HG03097 (cell line): ENCODE measurements around the gene FAIM2.
"Not testable (repeated sequence)": the region's sequence is repeated elsewhere in the genome, so short reads cannot be mapped to it uniquely, and the experiment has no call there.

Experiments
- ATAC-seq: cut with Tn5 transposase; IDR thresholded peaks from one replicate; pipeline ENCODE4 v1.9.1; 2021; ENCODE audit not compliant: unreplicated experiment, low FRiP score

The FAIM2 gene

DNA sequence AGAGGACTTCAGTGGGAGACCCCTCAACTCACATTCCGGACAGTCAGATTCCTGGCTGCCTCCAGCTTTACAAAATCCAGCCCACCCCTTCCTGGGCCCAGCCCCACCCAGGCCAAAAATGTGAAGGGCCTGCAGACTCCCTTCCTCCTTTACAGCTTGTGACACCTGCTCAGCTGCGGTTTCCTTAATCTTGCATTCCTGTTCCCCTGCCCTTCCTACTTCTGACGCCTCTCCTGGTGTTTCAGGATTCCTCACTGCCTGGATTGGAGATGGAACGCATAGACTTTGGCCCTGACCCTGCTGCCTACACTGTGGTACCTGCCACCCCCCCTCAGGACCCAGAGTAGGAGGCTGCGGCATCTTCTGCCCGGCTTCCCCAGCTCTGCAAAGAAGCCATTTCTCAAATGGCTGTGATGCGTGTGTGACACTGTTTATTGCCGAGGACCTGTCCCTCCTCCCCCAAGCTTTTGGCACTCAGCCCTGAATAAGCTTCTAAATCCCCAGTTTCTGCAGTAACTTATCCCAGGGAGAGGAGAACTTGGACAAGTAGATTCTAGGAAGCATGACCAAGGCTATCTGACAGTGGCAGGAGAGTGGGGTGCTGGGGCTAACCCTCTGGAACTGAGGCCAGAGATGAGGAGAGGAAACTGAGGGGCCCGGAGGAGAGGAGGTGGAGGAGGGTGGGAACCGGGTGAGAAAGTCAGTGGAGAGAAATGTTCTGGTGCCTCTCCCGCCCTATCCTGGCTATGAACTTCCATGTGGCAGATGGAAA lies 35.9 kb downstream of the FAIM2 start:
- no peak for ATAC-seq

GRCh38 chr12:49866859-49867569 lies 36.7 kb downstream of the FAIM2 start:
- ATAC-seq: no peak

GRCh38 chr12:49865782-49866135 lies 37.9 kb downstream of the FAIM2 start:
- ATAC-seq: no peak

GRCh38 chr12:49865109-49865781 lies 38.5 kb downstream of the FAIM2 start:
- no peak for ATAC-seq

DNA sequence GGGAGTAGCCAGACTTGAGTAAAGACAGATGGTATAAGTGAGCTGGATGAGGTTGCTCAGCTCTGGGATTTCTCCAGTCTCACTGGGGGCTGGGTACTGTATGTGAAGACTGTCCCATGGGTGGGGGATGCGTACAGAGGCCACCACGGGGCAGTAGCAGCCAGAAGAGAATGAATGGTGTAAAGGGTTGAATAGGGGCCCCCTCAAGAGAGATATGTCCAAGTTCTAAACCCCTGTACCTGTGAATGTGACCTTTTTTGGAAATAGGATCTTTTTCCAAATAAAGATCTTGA lies 39.0 kb downstream of the FAIM2 start:
- no peak for ATAC-seq

GRCh38 chr12:49863946-49864797 lies 39.5 kb downstream of the FAIM2 start:
- no peak for ATAC-seq

- not testable (repeated sequence) for ATAC-seq
Measured at GRCh38 chr12:49860921-49861320, 42.8 kb downstream of the FAIM2 start.

GRCh38 chr12:49855890-49856289 lies 47.8 kb downstream of the FAIM2 start:
- not testable (repeated sequence) for ATAC-seq

GRCh38 chr12:49854976-49855375 lies 48.7 kb downstream of the FAIM2 start:
- no peak for ATAC-seq

- no peak for ATAC-seq
Measured at GRCh38 chr12:49853671-49854070, 50.0 kb downstream of the FAIM2 start.

DNA sequence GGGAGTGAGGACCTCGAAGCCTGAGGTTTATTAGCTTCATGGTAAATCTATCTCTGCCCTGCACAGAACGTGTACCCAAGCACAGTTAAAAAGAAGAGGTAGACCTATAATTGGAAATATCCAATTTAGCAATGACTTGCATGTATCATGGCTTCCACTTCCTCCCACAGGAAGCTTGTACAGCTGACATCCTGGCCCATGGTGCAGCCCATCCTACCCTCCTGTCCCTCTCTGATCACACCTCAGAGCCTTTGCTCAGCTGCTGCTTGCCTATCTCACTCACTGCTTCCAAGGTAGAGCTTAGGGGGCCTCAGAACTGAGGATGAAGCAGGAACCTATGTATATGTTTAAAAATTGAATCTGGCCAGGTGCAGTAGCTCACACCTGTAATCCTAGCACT lies 56.5 kb downstream of the FAIM2 start:
- no peak for ATAC-seq

GRCh38 chr12:49846032-49846431 lies 57.7 kb downstream of the FAIM2 start:
- no peak for ATAC-seq

- no peak for ATAC-seq
Measured at GRCh38 chr12:49843876-49844437, 59.7 kb downstream of the FAIM2 start.

DNA sequence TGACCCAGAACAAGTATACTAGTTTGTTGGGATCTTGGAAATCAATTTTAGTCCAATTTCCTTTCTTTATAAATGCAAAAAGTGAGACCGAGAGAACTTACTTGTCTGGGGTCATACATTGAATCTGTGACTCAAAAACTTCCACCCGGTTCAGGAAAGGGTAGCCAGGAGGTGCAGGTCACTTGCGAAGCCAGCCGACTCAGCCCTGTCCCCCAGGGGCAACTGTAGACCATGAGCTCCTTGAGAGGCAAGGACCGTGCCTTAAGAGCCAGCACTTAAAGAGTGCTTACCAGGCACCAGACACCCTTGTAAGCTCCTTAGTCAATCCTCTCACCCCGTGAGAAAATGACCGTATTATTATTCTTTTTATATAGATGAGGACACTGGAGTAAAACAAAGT lies 60.3 kb downstream of the FAIM2 start:
- ATAC-seq: peak; percentile 12

DNA sequence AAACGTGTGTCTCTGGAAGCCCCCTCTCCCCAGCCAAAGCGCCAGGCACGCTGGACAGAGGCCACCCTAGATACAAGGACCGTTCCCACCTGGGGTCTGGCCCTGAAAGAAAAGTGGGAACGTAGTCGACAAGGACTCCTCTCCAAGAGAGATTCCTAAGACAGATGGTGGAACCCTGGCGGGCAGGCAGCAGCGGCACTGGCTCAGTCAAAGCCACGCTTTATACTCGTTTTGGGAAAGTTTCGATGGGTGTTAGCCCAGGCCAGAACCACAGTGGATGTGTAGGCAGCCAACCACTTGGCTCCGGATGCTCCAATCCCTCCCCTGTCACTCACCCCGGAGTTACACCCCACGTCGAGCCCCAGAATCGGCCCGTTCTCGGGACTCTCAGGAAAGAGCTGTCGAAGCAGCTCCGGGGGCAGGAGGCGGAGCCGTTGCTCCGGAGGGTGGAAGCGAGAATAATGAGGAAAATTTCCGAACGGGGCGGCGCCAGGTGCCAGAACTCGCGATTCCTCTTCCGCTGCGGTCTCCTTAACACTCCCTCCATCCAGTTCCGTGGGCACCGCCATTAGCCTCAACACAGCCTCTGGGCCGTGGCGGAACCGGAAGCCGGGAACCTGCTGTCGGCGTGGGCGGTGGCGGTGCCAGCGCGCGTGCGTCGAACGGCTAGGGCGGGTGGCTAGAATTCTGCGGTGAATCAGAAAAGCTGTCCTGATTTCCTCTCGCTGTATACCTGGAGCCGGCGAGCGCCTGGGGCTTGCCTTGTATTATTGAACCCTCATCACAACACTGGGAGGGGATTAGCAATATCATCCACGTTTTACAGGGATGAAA lies 61.0 kb downstream of the FAIM2 start, which contains the start of gene BCDIN3D:
Gene BCDIN3D (minus strand): TSS at position 588 of the 834 bp plus-strand sequence. CDS start 19 bp downstream, at position 569.
- ATAC-seq: peak; percentile 85

- no peak for ATAC-seq
Measured at GRCh38 chr12:49838973-49839633, 64.6 kb downstream of the FAIM2 start.

- no peak for ATAC-seq
Measured at GRCh38 chr12:49832836-49833421, 70.8 kb downstream of the FAIM2 start.

GRCh38 chr12:49831717-49832116 lies 72.0 kb downstream of the FAIM2 start:
- no peak for ATAC-seq
